Retinal pigment epithelial cell (primary cell): Measurements from ENCODE around the gene RCAN2.

ENCODE experiments used
- DNase-seq: peaks from one replicate; pipeline ENCODE4 v3.0.0-alpha.2; 2010; ENCODE audit warnings: low read depth
- H3K4me3 ChIP-seq: 2 replicates; pipeline ENCODE4 v1.5.1; 2011; ENCODE audit warnings: mild to moderate bottlenecking, low read length, control low read depth, moderate library complexity
- TF ChIP-seq, protein P1 (sequence below): conservative IDR thresholded peaks from 2 replicates; pipeline ENCODE4 v1.5.1; 2011; ENCODE audit warnings: low read depth, low read length, control low read depth, inconsistent platforms

The RCAN2 gene

DNA sequence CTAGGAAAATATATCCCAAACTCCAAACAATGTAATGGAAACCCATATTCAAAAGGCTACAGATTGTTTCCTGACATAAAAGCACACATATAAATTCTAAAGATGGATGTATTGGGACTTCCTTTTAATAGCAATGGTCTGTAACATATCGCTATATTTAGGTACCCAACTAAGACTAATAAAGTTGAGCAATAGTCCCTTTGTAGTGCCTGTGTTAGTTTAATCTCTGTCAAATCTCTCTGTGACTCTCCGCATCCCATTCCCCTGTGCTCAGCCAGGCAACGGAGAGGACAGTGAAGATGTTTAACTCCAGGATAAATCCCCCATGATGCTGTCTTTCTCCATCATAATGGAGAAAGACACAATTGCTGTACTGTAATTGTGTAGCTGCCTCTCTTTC lies 19.0 kb downstream of the RCAN2 start:
- no peak for DNase-seq
- H3K4me3 ChIP-seq, result no peak overlapping the region
- TF ChIP-seq, protein P1, sequence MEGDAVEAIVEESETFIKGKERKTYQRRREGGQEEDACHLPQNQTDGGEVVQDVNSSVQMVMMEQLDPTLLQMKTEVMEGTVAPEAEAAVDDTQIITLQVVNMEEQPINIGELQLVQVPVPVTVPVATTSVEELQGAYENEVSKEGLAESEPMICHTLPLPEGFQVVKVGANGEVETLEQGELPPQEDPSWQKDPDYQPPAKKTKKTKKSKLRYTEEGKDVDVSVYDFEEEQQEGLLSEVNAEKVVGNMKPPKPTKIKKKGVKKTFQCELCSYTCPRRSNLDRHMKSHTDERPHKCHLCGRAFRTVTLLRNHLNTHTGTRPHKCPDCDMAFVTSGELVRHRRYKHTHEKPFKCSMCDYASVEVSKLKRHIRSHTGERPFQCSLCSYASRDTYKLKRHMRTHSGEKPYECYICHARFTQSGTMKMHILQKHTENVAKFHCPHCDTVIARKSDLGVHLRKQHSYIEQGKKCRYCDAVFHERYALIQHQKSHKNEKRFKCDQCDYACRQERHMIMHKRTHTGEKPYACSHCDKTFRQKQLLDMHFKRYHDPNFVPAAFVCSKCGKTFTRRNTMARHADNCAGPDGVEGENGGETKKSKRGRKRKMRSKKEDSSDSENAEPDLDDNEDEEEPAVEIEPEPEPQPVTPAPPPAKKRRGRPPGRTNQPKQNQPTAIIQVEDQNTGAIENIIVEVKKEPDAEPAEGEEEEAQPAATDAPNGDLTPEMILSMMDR, result no peak

DNA sequence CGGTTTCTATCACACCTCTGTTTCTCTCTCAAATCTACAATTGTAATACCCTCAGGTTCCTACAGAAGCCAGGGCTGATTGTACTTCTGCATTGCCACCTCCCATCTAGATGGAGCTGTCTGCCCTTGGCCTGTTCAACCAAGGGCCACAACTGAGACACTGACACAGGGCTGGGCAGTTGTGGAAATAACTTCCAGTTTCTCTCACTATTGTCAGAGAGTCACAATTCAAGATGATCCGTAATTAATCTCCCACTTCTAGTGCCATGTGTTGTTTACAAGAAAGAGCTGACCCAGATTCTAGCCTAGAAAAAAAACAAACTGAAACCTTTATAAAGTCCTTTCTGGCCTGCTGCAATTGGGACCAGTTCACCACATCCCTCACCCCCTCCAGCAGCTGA lies 22.2 kb downstream of the RCAN2 start:
- TF ChIP-seq, protein P1, result no peak
- DNase-seq, result no peak
- H3K4me3 ChIP-seq, result no peak overlapping the region

GRCh38 chr6:46468403-46469010 lies 22.7 kb downstream of the RCAN2 start:
- no peak overlapping the region for H3K4me3 ChIP-seq
- TF ChIP-seq, protein P1, result no peak
- DNase-seq, result no peak

GRCh38 chr6:46466570-46466969 lies 24.7 kb downstream of the RCAN2 start:
- TF ChIP-seq, protein P1, result no peak
- H3K4me3 ChIP-seq, result no peak overlapping the region
- DNase-seq, result no peak

- TF ChIP-seq, protein P1, result no peak
- DNase-seq, result no peak
- H3K4me3 ChIP-seq, result no peak overlapping the region
Observed at GRCh38 chr6:46465294-46466165, 25.7 kb downstream of the RCAN2 start.

- no peak for DNase-seq
- H3K4me3 ChIP-seq, result no peak overlapping the region
- TF ChIP-seq, protein P1, result no peak
Observed at GRCh38 chr6:46456297-46456696, 35.0 kb downstream of the RCAN2 start.

- H3K4me3 ChIP-seq, result no peak overlapping the region
- TF ChIP-seq, protein P1, result no peak
- no peak for DNase-seq
Observed at GRCh38 chr6:46454691-46455090, 36.6 kb downstream of the RCAN2 start.
